KMS-11 (cell line): ENCODE measurements around the gene KIF27.

Experiments
- H2AFZ ChIP-seq: fragments of 200-600 bp; sonication (generic); 2 replicates; pipeline ENCODE4 v1.6.1; 2016; ENCODE audit warnings: antibody characterized with exemption, mixed run types, low read depth
- H3K27ac ChIP-seq: fragments of 200-600 bp; sonication (generic); 2 replicates; pipeline ENCODE4 v1.6.1; 2016; ENCODE audit warnings: mild to moderate bottlenecking, mixed run types
- H3K27me3 ChIP-seq: fragments of 200-600 bp; sonication (generic); 2 replicates; pipeline ENCODE4 v1.6.1; 2017; ENCODE audit warnings: mild to moderate bottlenecking, low read depth, mixed run types, moderate library complexity; ENCODE audit not compliant: insufficient read depth
- H3K36me3 ChIP-seq: fragments of 200-600 bp; sonication (generic); 2 replicates; pipeline ENCODE4 v1.6.1; 2017; ENCODE audit warnings: mild to moderate bottlenecking, mixed run types; ENCODE audit not compliant: insufficient read depth
- H3K4me1 ChIP-seq: fragments of 200-600 bp; sonication (generic); 2 replicates; pipeline ENCODE4 v1.6.1; 2016; ENCODE audit warnings: mild to moderate bottlenecking, low read depth, mixed run types; ENCODE audit not compliant: poor library complexity, severe bottlenecking
- H3K4me2 ChIP-seq: fragments of 200-600 bp; sonication (generic); 2 replicates; pipeline ENCODE4 v1.7.0; 2016; ENCODE audit warnings: mild to moderate bottlenecking, mixed run types
- H3K4me3 ChIP-seq: fragments of 200-600 bp; sonication (generic); IDR thresholded peaks from 2 replicates; pipeline ENCODE4 v1.6.1; 2017; ENCODE audit warnings: low read depth, low read length, mixed read lengths; ENCODE audit not compliant: insufficient read depth
- H3K79me2 ChIP-seq: fragments of 200-600 bp; sonication (generic); 2 replicates; pipeline ENCODE4 v1.6.1; 2016; ENCODE audit warnings: low read depth, mixed run types; ENCODE audit not compliant: insufficient read depth
- H3K9ac ChIP-seq: fragments of 200-600 bp; sonication (generic); 2 replicates; pipeline ENCODE4 v1.6.1; 2016; ENCODE audit warnings: mild to moderate bottlenecking, mixed run types
- H4K20me1 ChIP-seq: fragments of 200-600 bp; sonication (generic); 2 replicates; pipeline ENCODE4 v1.6.1; 2016; ENCODE audit warnings: mild to moderate bottlenecking, mixed run types; ENCODE audit not compliant: insufficient read depth
- CTCF ChIP-seq: fragments of 200-600 bp; sonication (generic); conservative IDR thresholded peaks from 2 replicates; pipeline ENCODE4 v1.6.1; 2017; ENCODE audit warnings: low read depth, mild to moderate bottlenecking, antibody characterized with exemption, low read length, moderate library complexity, mixed read lengths

KIF27 gene

DNA sequence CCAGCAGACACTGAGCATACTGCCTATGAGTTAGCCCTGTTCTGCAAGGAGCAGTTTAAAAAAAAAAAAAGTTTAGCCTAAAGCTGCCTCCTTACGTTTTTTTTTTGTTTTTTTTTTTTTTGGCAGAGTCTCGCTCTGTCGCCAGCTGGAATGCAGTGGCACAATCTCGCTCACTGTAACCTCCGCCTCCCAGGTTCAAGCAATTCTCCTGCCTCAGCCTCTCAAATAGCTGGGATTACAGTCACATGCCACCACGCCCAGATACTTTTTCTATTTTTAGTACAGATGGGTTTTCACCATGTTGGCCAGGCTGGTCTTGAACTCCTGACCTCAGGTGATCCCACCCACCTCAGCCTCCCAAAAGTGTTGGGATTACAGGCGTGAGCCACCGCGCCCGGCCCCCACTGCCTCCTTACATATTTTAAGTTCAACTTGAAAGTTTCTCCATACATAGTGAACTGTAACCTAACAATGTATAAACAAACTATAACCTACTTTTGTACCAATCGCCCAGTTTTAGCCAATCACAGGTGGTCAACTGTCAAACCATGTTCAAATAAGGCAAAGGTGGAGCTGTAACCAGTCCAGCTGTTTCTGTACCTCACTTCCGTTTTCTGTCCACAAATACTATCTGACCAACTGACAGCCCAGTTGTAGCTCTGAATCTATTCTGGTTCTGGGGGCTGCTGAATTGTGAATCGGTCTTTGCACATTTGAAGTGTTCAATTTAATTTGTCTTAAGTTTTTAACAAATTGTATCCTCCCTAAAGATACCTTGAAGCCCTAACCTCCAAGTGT, 120.8 kb downstream of the KIF27 start:
- Histone ChIP-seq H3K79me2 (no peaks in the 10 kb centered on the region), H4K20me1 (no peaks in the 10 kb centered on the region), H2AFZ (no peak overlapping the region), H3K4me1 (no peaks in the 10 kb centered on the region), H3K9ac (no peak overlapping the region), H3K27me3 (no peaks in the 10 kb centered on the region), H3K4me3 (no peak overlapping the region), H3K27ac (no peak overlapping the region), H3K36me3 (no peaks in the 10 kb centered on the region), H3K4me2 (no peak overlapping the region)
- TF ChIP-seq CTCF, result no peak

DNA sequence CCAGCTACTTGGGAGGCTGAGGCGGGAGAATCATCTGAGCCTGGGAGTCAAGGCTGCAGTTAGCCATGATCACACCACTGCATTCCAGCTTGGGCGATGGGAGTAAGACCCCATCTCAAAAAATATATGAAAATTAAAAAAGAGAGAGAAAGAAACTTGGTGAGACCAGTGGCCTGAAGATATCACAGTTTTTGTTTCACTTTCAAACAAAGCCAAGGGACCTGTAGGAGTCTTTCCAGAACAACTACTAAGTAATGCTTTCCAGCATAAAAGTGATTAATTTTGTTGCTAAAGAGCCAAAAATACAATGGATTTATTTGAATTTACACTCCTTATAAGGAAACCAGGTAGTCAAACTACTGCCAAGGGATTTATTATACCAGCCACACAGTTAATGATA, 127.2 kb downstream of the KIF27 start:
- no peak overlapping the region for H3K9ac ChIP-seq
- no peak overlapping the region for H2AFZ ChIP-seq
- no peaks in the 10 kb centered on the region for H3K36me3 ChIP-seq
- no peaks in the 10 kb centered on the region for H3K79me2 ChIP-seq
- H3K4me3 ChIP-seq, result no peak overlapping the region
- no peak overlapping the region for H3K27ac ChIP-seq
- H4K20me1 ChIP-seq, result no peaks in the 10 kb centered on the region
- 0 out of 2 replicates have a peak overlapping the region, but pooled peaks have one; percentile 12 for H3K4me2 ChIP-seq
- no peaks in the 10 kb centered on the region for H3K27me3 ChIP-seq
- peaks cover 7% of the 10 kb centered on the region for H3K4me1 ChIP-seq
- TF ChIP-seq CTCF, result no peak

DNA sequence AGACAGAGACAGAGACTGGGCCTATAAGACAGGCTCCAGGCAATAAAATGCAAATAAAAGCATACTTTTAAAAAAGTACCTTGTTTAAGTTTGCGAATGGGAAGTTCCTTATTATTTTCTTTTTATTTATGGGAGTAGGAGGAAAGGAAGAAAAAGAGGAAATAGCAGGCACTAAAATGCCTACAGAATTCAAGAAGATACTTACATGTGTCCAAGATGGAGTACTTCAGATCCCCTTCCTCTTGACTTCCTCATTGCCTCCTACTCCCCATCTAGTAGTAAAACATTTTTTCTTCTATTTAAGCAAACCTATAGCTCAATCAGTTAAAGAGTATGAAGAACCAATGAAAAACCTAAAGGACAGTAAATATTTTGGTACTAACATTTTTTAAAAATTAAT, 128.5 kb downstream of the KIF27 start:
- Histone ChIP-seq H3K27me3 (no peaks in the 10 kb centered on the region), H2AFZ (no peak overlapping the region), H3K4me2 (no peak overlapping the region), H3K79me2 (no peaks in the 10 kb centered on the region), H4K20me1 (no peaks in the 10 kb centered on the region), H3K4me3 (no peak overlapping the region), H3K9ac (no peak overlapping the region), H3K4me1 (peaks cover 7% of the 10 kb centered on the region), H3K36me3 (no peaks in the 10 kb centered on the region), H3K27ac (no peak overlapping the region)
- no peak for TF ChIP-seq CTCF
